DND-41 (cell line): ENCODE data around the gene MTG1.
"Not testable (repeated sequence)": the region's sequence is repeated elsewhere in the genome, so short reads cannot be mapped to it uniquely, and the experiment has no call there.

ENCODE experiments used
- ATAC-seq: fragments of 200-7000 bp; cut with Tn5 transposase; 3 replicates; pipeline ENCODE4 v1.9.1; 2021; ENCODE audit warnings: low read depth; ENCODE audit not compliant: insufficient read depth
- DNase-seq: peaks from one replicate; pipeline ENCODE4 v3.0.0-alpha.2; 2020
- H2AFZ ChIP-seq: 2 replicates; pipeline ENCODE4 v1.6.0; 2012; ENCODE audit warnings: low read depth, low read length
- H3K27ac ChIP-seq: 2 replicates; pipeline ENCODE4 v1.5.1; 2012; ENCODE audit warnings: low read length, inconsistent platforms
- H3K27me3 ChIP-seq: fragments of 200-600 bp; sonication (generic); 2 replicates; pipeline ENCODE4 v1.6.0; 2012; ENCODE audit warnings: low read length, mild to moderate bottlenecking, inconsistent platforms; ENCODE audit not compliant: insufficient read depth, poor library complexity
- H3K36me3 ChIP-seq: 2 replicates; pipeline ENCODE4 v1.5.1; 2012; ENCODE audit warnings: low read length, inconsistent platforms; ENCODE audit not compliant: insufficient read depth
- H3K4me1 ChIP-seq: 2 replicates; pipeline ENCODE4 v1.5.1; 2012; ENCODE audit warnings: mild to moderate bottlenecking, low read length; ENCODE audit not compliant: insufficient read depth
- H3K4me2 ChIP-seq: 2 replicates; pipeline ENCODE4 v1.6.0; 2012; ENCODE audit warnings: mild to moderate bottlenecking, moderate library complexity, low read length, inconsistent platforms; ENCODE audit not compliant: insufficient read depth
- H3K4me3 ChIP-seq, 2 experiments: fragments of 200-600 bp in 1 of 2; shearing (Covaris generic) in 1 of 2; 2 replicates each; pipeline ENCODE4 v1.5.1; 2012 to 2016; ENCODE audit warnings: inconsistent platforms in 2 of 2, low read length in 2 of 2, mild to moderate bottlenecking in 2 of 2, low read depth in 1 of 2, moderate library complexity in 1 of 2
- H3K79me2 ChIP-seq: 2 replicates; pipeline ENCODE4 v1.6.0; 2012; ENCODE audit warnings: low read length, inconsistent platforms; ENCODE audit not compliant: insufficient read depth
- H3K9ac ChIP-seq: 2 replicates; pipeline ENCODE4 v1.6.0; 2012; ENCODE audit warnings: low read depth, mild to moderate bottlenecking, inconsistent platforms, low read length, moderate library complexity
- H3K9me3 ChIP-seq: 2 replicates; pipeline ENCODE4 v1.5.1; 2012; ENCODE audit warnings: low read length, moderate library complexity, mild to moderate bottlenecking, inconsistent platforms; ENCODE audit not compliant: insufficient read depth, severe bottlenecking
- H4K20me1 ChIP-seq: 2 replicates; pipeline ENCODE4 v1.6.0; 2012; ENCODE audit warnings: low read length; ENCODE audit not compliant: insufficient read depth
- CTCF ChIP-seq: IDR thresholded peaks from 2 replicates; pipeline ENCODE4 v1.5.1; 2012; ENCODE audit warnings: borderline replicate concordance, low read length, moderate library complexity, mild to moderate bottlenecking; ENCODE audit not compliant: poor library complexity, severe bottlenecking; ENCODE audit errors: extremely low read depth
- EZH2 ChIP-seq: IDR thresholded peaks from 3 replicates; pipeline ENCODE4 v1.6.1; 2012; ENCODE audit warnings: borderline replicate concordance, low read depth, mild to moderate bottlenecking, moderate library complexity, low read length, inconsistent platforms; ENCODE audit not compliant: severe bottlenecking

The MTG1 gene

GRCh38 chr10:133365461-133366129, 28.4 kb upstream of the MTG1 start:
- Histone ChIP-seq H3K27me3 (no peaks in the 10 kb centered on the region), H3K9me3 (no peaks in the 10 kb centered on the region), H3K4me1 (no peaks in the 10 kb centered on the region), H2AFZ (no peak overlapping the region), H3K27ac (no peak overlapping the region), H3K79me2 (no peaks in the 10 kb centered on the region), H3K36me3 (peaks cover 74% of the 10 kb centered on the region), H3K4me3 (no peak overlapping the region), H3K4me2 (no peak overlapping the region), H3K9ac (no peak overlapping the region), H4K20me1 (no peaks in the 10 kb centered on the region; the same call in 1 of the 2 replicates)
- TF ChIP-seq CTCF, result no peak
- TF ChIP-seq EZH2, result no peak
- ATAC-seq, result no peak
- DNase-seq, result no peak

- H3K79me2 ChIP-seq, result no peaks in the 10 kb centered on the region
- no peak overlapping the region for H3K4me3 ChIP-seq
- no peaks in the 10 kb centered on the region for H3K27me3 ChIP-seq
- no peak overlapping the region for H3K27ac ChIP-seq
- no peak overlapping the region for H3K9ac ChIP-seq
- H4K20me1 ChIP-seq, result no peaks in the 10 kb centered on the region; the same call in 1 of the 2 replicates
- DNase-seq (no peak), ATAC-seq (no peak)
- no peak overlapping the region for H2AFZ ChIP-seq
- H3K36me3 ChIP-seq, result peaks cover 76% of the 10 kb centered on the region
- no peak overlapping the region for H3K4me2 ChIP-seq
- H3K4me1 ChIP-seq, result no peaks in the 10 kb centered on the region
- H3K9me3 ChIP-seq, result no peaks in the 10 kb centered on the region
- TF ChIP-seq EZH2, result no peak
- TF ChIP-seq CTCF, result no peak
These were observed 27.9 kb upstream of the MTG1 start for GRCh38 chr10:133366130-133366478.

- Histone ChIP-seq H3K27me3 (no peaks in the 10 kb centered on the region), H3K79me2 (no peaks in the 10 kb centered on the region), H3K36me3 (peaks cover 79% of the 10 kb centered on the region), H3K27ac (no peak overlapping the region), H3K4me1 (peaks cover under 1% of the 10 kb centered on the region; the same call in 1 of the 2 replicates), H3K4me2 (no peak overlapping the region), H3K9ac (no peak overlapping the region), H3K9me3 (no peaks in the 10 kb centered on the region), H3K4me3 (no peak overlapping the region), H4K20me1 (no peaks in the 10 kb centered on the region; the same call in 1 of the 2 replicates), H2AFZ (no peak overlapping the region)
- ATAC-seq (no peak), DNase-seq (no peak)
- TF ChIP-seq CTCF, result no peak
- TF ChIP-seq EZH2, result no peak
These were observed 27.2 kb upstream of the MTG1 start for GRCh38 chr10:133366751-133367150.

GRCh38 chr10:133367461-133367860, 26.5 kb upstream of the MTG1 start:
- not testable (repeated sequence) for H2AFZ ChIP-seq, H3K4me3 ChIP-seq, H3K9me3 ChIP-seq, H3K27ac ChIP-seq, H4K20me1 ChIP-seq, ATAC-seq, H3K79me2 ChIP-seq, DNase-seq, H3K9ac ChIP-seq, H3K4me2 ChIP-seq, H3K27me3 ChIP-seq, H3K4me1 ChIP-seq
- peaks cover 73% of the 10 kb centered on the region for H3K36me3 ChIP-seq
